D721Med (cell line): ENCODE measurements around the gene POTEF.
"Not testable (repeated sequence)": the region's sequence is repeated elsewhere in the genome, so short reads cannot be mapped to it uniquely, and the experiment has no call there.

Source experiments
- DNase-seq: peaks from one replicate; pipeline ENCODE4 v3.0.0; 2011; ENCODE audit warnings: low spot score; ENCODE audit not compliant: insufficient read length
- FAIRE-seq: peaks from 2 replicates; lab custom pipeline; 2011; peaks lifted over from hg19 to GRCh38; lab: Jason Lieb, UNC
- TF ChIP-seq, protein P1 (sequence below): IDR thresholded peaks from 2 replicates; pipeline ENCODE4 v1.5.1; 2012; ENCODE audit warnings: mild to moderate bottlenecking, control low read depth; ENCODE audit not compliant: insufficient read depth; ENCODE audit errors: missing control alignments

Gene POTEF

GRCh38 chr2:130138326-130138725 lies 9.3 kb upstream of the POTEF start:
- FAIRE-seq: not testable (repeated sequence)

DNA sequence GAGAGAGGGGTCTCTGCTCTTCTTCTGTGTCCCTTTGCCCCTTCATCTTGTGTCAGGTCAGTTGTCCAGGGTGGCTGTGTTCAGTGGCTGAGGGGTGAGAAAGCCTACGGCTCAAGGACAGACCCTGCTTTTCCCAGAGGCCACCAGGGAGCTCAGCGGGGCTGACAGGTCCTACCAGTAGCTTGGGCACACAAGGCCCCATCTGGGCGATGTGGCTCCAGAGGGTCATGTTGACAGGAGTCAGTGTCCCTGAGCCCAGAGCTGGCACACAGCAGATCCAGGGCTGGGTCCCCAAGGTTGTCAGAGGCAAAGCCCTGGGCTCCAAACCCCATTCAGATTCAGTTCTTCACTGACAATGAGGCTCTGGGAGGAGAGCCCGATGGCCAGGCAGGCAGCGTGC lies 8.1 kb upstream of the POTEF start:
- not testable (repeated sequence) for DNase-seq, FAIRE-seq

More at GRCh38 chr2:130138326-130138725, 9.3 kb upstream of the POTEF start:
- DNase-seq: not testable (repeated sequence)

GRCh38 chr2:130136546-130136945 lies 7.5 kb upstream of the POTEF start:
- not testable (repeated sequence) for FAIRE-seq, DNase-seq

- DNase-seq (no peak), FAIRE-seq (no peak)
- TF ChIP-seq, protein P1, sequence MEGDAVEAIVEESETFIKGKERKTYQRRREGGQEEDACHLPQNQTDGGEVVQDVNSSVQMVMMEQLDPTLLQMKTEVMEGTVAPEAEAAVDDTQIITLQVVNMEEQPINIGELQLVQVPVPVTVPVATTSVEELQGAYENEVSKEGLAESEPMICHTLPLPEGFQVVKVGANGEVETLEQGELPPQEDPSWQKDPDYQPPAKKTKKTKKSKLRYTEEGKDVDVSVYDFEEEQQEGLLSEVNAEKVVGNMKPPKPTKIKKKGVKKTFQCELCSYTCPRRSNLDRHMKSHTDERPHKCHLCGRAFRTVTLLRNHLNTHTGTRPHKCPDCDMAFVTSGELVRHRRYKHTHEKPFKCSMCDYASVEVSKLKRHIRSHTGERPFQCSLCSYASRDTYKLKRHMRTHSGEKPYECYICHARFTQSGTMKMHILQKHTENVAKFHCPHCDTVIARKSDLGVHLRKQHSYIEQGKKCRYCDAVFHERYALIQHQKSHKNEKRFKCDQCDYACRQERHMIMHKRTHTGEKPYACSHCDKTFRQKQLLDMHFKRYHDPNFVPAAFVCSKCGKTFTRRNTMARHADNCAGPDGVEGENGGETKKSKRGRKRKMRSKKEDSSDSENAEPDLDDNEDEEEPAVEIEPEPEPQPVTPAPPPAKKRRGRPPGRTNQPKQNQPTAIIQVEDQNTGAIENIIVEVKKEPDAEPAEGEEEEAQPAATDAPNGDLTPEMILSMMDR: no peak
Measured at GRCh38 chr2:130135692-130136541, 6.9 kb upstream of the POTEF start.

GRCh38 chr2:130128464-130128863 lies 558 bp downstream of the POTEF start:
- not testable (repeated sequence) for FAIRE-seq, DNase-seq

- not testable (repeated sequence) for DNase-seq, FAIRE-seq
Measured at GRCh38 chr2:130127726-130128125, 1.3 kb downstream of the POTEF start.

- DNase-seq, FAIRE-seq: not testable (repeated sequence)
Measured at GRCh38 chr2:130120924-130121323, 8.1 kb downstream of the POTEF start.

DNA sequence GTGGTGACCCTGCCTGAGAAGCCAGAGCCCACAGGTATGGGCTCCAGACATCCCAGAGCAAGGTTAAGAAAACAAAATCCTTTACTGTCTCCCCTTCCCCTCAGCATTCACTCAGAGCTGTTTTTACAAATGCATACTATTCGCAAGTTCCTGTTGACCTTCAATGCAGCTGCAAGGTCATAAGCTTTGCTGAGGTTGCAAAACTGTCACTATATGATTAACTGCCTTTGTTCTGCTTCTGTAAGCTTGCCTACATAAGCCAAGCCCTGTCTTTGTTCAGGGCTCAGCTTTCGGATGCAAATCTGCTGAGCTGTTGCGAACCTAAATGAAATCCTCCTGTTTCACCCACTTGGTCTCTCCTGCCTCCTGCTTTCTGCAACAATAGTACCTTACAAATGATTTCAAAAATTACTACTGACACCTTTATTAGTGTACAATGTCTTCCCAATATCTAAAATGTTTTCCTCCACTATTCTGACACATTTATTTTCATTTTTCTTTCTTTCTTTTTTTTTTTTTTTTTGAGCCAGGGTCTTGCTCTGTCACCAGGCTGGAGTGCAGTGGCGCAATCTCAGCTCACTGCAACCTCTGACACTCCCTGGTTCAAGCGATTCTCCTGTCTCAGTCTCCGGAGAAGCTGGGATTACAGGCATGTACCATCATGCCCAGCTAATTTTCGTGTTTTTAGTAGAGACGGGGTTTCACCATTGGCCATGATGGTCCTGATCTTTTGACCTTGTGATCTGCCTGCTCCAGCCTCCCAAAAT lies 26.2 kb downstream of the POTEF start:
- FAIRE-seq, DNase-seq: not testable (repeated sequence)

DNA sequence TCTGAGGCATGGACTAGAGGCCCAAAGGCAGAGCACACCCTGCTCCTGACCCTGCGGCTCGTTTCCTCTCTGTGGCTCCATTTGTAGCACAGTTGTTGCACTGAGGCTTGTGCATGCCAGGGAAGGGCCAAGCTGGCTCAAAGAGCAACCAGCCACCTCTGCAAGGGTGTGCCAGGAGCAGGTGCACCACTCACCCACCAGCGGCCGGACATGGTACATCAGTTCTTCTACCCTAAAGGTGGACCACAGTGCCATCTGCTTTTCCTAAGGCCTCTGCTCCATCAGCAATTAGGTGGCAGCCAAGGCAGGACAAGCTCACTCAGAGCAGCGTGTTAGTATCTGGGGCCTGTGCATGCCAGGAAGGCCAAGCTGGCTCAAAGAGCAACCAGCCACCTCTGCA lies 66.4 kb downstream of the POTEF start:
- FAIRE-seq, DNase-seq: not testable (repeated sequence)

GRCh38 chr2:130059982-130060381 lies 69.0 kb downstream of the POTEF start:
- FAIRE-seq, DNase-seq: not testable (repeated sequence)

- not testable (repeated sequence) for FAIRE-seq, DNase-seq
Measured at GRCh38 chr2:130056336-130056735, 72.7 kb downstream of the POTEF start.

GRCh38 chr2:130053217-130053911 lies 75.7 kb downstream of the POTEF start:
- not testable (repeated sequence) for FAIRE-seq, DNase-seq

GRCh38 chr2:130052376-130052775 lies 76.6 kb downstream of the POTEF start:
- DNase-seq, FAIRE-seq: not testable (repeated sequence)

DNA sequence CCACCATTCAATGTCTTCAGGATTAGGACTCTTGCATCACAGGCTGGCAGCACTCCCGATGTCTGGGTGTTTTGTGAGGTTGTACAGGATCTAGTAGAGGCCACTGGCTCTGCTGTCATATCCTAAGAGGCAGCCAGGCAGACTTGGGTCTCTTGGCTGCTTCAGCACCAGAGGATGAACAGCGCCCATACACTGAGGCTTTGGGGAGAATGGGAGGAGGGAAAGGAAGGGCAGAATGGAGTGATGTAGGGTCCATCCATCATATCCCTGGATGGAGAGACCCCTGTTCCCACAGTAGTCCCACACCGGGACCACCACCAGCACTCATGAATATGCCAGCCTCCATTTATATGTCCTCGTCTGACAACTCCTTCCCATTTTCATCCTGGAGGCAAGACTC lies 80.6 kb downstream of the POTEF start:
- FAIRE-seq, DNase-seq: not testable (repeated sequence)

DNA sequence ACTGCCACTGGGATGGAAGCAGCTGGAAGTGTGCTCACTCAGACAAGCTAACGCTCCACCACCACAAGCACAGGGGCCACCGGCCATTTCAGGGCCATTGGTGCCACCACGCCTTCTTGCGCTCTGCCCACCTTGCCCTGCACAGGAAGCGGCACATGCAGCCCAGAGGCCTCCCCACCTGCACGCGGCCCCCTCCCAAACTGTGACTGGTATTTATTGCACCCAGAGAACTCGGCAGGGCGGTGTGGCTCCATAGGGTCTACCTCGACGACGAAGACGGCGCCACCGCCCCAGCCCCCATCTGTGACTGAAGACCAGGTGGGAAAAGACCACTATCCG lies 90.8 kb downstream of the POTEF start:
- not testable (repeated sequence) for DNase-seq, FAIRE-seq

- not testable (repeated sequence) for DNase-seq, FAIRE-seq
Measured at GRCh38 chr2:130025931-130026330, 103.1 kb downstream of the POTEF start.
